ENCODE data around the gene OTUB2. TPM values are rescaled to one million over a fixed set of nuclear protein-coding genes. Genes with fewer than 3 reads are reported as not detected.

The OTUB2 gene
- total and polyA plus RNA-seq, 2 of the 8 experiments (the other 6 are each of a cell fraction or from before 2014, with no cell fraction given): 2.2 to 4.2 TPM

GRCh38 chr14:94026173-94026888 is at the start of gene OTUB2 (continued):
- TF ChIP-seq CHD7 (IDR thresholded peaks at IDR 0.05; ENCODE audit: insufficient replicate concordance, low read length): no peak
- TF ChIP-seq TEAD4 (IDR thresholded peaks at IDR 0.05; ENCODE audit: low read depth, low read length): 0 out of 2 replicates have a peak, but pooled peaks have one; percentile 16
- no peak for TF ChIP-seq JUND (IDR thresholded peaks at IDR 0.05; ENCODE audit: low read length)
- no peak for TF ChIP-seq HDAC6 (IDR thresholded peaks at IDR 0.05; ENCODE audit: low read depth, low read length)
- no peak for TF ChIP-seq SIRT6 (IDR thresholded peaks at IDR 0.05; ENCODE audit: low read length)
- 0 out of 2 replicates have a peak, but pooled peaks have one; percentile 33 for TF ChIP-seq BACH1 (IDR thresholded peaks at IDR 0.05; ENCODE audit: low read length)
- TF ChIP-seq SP2 (IDR thresholded peaks at IDR 0.05; ENCODE audit: low read length): peak; percentile 84
- TF ChIP-seq PHF8 (conservative IDR thresholded peaks at IDR 0.05; ENCODE audit: low read depth, low read length): peak; percentile 27; the same call in 1 of the 2 replicates
- no peak for TF ChIP-seq KDM1A (IDR thresholded peaks at IDR 0.05; ENCODE audit: borderline replicate concordance, low read length)
- peak; percentile 82 for TF ChIP-seq MAX (IDR thresholded peaks at IDR 0.05)
- peak; percentile 86 for TF ChIP-seq CREB1 (IDR thresholded peaks at IDR 0.05)

All from H1 (cell line).